Karpas-422 (cell line): ENCODE results near the gene UEVLD. TPM values are rescaled to one million over a fixed set of nuclear protein-coding genes. Genes with fewer than 3 reads are reported as not detected.

Experiments used
- DNase-seq: peaks from one replicate; pipeline ENCODE4 v3.0.0-alpha.2; 2015
- H2AFZ ChIP-seq: fragments of 200-600 bp; sonication (generic); 2 replicates; pipeline ENCODE4 v1.6.1; 2014; ENCODE audit warnings: antibody characterized with exemption, low read length, mixed read lengths
- H3K27ac ChIP-seq: fragments of 200-600 bp; sonication (generic); 2 replicates; pipeline ENCODE4 v1.5.1; 2014; ENCODE audit warnings: mild to moderate bottlenecking, low read length, moderate library complexity
- H3K27me3 ChIP-seq: fragments of 200-600 bp; sonication (generic); 2 replicates; pipeline ENCODE4 v1.6.1; 2014; ENCODE audit warnings: low read length, mixed read lengths
- H3K36me3 ChIP-seq: fragments of 200-600 bp; sonication (generic); 2 replicates; pipeline ENCODE4 v1.6.1; 2014; ENCODE audit warnings: low read length, mixed read lengths; ENCODE audit not compliant: insufficient read depth
- H3K4me1 ChIP-seq: fragments of 200-600 bp; sonication (generic); 2 replicates; pipeline ENCODE4 v1.6.1; 2014; ENCODE audit warnings: mild to moderate bottlenecking, low read length, mixed read lengths
- H3K4me2 ChIP-seq: fragments of 200-600 bp; sonication (generic); 2 replicates; pipeline ENCODE4 v1.6.1; 2014; ENCODE audit warnings: low read length, low read depth, mild to moderate bottlenecking; ENCODE audit not compliant: poor library complexity, severe bottlenecking
- H3K4me3 ChIP-seq: fragments of 200-600 bp; sonication (generic); 2 replicates; pipeline ENCODE4 v1.5.1; 2014; ENCODE audit warnings: mild to moderate bottlenecking, antibody characterized with exemption, low read length, mixed read lengths
- H3K79me2 ChIP-seq: fragments of 200-600 bp; sonication (generic); 2 replicates; pipeline ENCODE4 v1.6.1; 2014; ENCODE audit warnings: mild to moderate bottlenecking, low read length, mixed read lengths
- H3K9ac ChIP-seq: fragments of 200-600 bp; sonication (generic); 2 replicates; pipeline ENCODE4 v1.6.0; 2014; ENCODE audit warnings: low read length
- H3K9me2 ChIP-seq: fragments of 200-600 bp; sonication (generic), shearing (Covaris generic); replicated peaks from 2 replicates; pipeline ENCODE4 v1.6.0; 2014; ENCODE audit warnings: mild to moderate bottlenecking, low read length, moderate library complexity; ENCODE audit not compliant: insufficient read depth
- H3K9me3 ChIP-seq: fragments of 300-700, 200-600 bp; sonication (generic); 2 replicates; pipeline ENCODE4 v1.6.1; 2014; ENCODE audit warnings: low read length, mixed read lengths
- H4K20me1 ChIP-seq: fragments of 200-600 bp; sonication (generic); 2 replicates; pipeline ENCODE4 v1.6.1; 2014; ENCODE audit warnings: mild to moderate bottlenecking, antibody characterized with exemption, low read length, low read depth; ENCODE audit not compliant: insufficient read depth
- total RNA-seq: library from RNA; depleted of rRNA; stranded (reverse); fragments of >200 nt; shearing (Covaris generic); gene quantifications from 2 replicates; pipeline ENCODE4 v1.2.3, GENCODE V29; 2014; ENCODE audit warnings: low replicate concordance

Gene UEVLD
- total RNA-seq, 1 experiment from 2014 or later, result 14.8 TPM

- H3K9me3 ChIP-seq, result no peaks in the 10 kb centered on the region
- H3K36me3 ChIP-seq, result peaks cover 35% of the 10 kb centered on the region
- DNase-seq, result no peak
- H3K4me2 ChIP-seq, result no peak overlapping the region
- H3K4me1 ChIP-seq, result no peaks in the 10 kb centered on the region
- H2AFZ ChIP-seq, result no peak overlapping the region
- no peaks in the 10 kb centered on the region for H3K79me2 ChIP-seq
- H3K9me2 ChIP-seq, result no peaks in the 10 kb centered on the region
- no peak overlapping the region for H3K9ac ChIP-seq
- no peak overlapping the region for H3K4me3 ChIP-seq
- no peaks in the 10 kb centered on the region for H4K20me1 ChIP-seq
- no peaks in the 10 kb centered on the region for H3K27me3 ChIP-seq
- no peak overlapping the region for H3K27ac ChIP-seq
These were observed 86.9 kb downstream of the UEVLD start for GRCh38 chr11:18501629-18502028.

GRCh38 chr11:18498039-18498438 is 90.5 kb downstream of the UEVLD start:
- Histone ChIP-seq H3K79me2 (peaks cover 16% of the 10 kb centered on the region), H3K27me3 (no peaks in the 10 kb centered on the region), H3K4me2 (no peak overlapping the region), H2AFZ (no peak overlapping the region), H4K20me1 (no peaks in the 10 kb centered on the region), H3K9me2 (no peaks in the 10 kb centered on the region), H3K27ac (no peak overlapping the region), H3K36me3 (peaks cover 37% of the 10 kb centered on the region), H3K4me3 (no peak overlapping the region), H3K4me1 (peaks cover 15% of the 10 kb centered on the region), H3K9ac (no peak overlapping the region), H3K9me3 (no peaks in the 10 kb centered on the region)
- DNase-seq, result no peak

- no peaks in the 10 kb centered on the region for H3K27me3 ChIP-seq
- H3K4me1 ChIP-seq, result peaks cover 20% of the 10 kb centered on the region
- no peak overlapping the region for H3K9ac ChIP-seq
- no peak overlapping the region for H3K27ac ChIP-seq
- no peak overlapping the region for H3K4me3 ChIP-seq
- H2AFZ ChIP-seq, result no peak overlapping the region
- H3K79me2 ChIP-seq, result peaks cover 26% of the 10 kb centered on the region
- peaks cover 35% of the 10 kb centered on the region for H3K36me3 ChIP-seq
- no peak for DNase-seq
- H3K4me2 ChIP-seq, result no peak overlapping the region
- H3K9me3 ChIP-seq, result no peaks in the 10 kb centered on the region
- H4K20me1 ChIP-seq, result no peaks in the 10 kb centered on the region
- no peaks in the 10 kb centered on the region for H3K9me2 ChIP-seq
These were observed 92.8 kb downstream of the UEVLD start for GRCh38 chr11:18495703-18496102.

GRCh38 chr11:18495271-18495670 is 93.3 kb downstream of the UEVLD start:
- H3K9me2 ChIP-seq, result no peaks in the 10 kb centered on the region
- no peaks in the 10 kb centered on the region for H4K20me1 ChIP-seq
- no peak overlapping the region for H3K9ac ChIP-seq
- H3K4me2 ChIP-seq, result no peak overlapping the region
- H3K79me2 ChIP-seq, result peaks cover 26% of the 10 kb centered on the region
- H3K4me3 ChIP-seq, result no peak overlapping the region
- H3K27ac ChIP-seq, result no peak overlapping the region
- no peaks in the 10 kb centered on the region for H3K9me3 ChIP-seq
- no peak overlapping the region for H2AFZ ChIP-seq
- peaks cover 20% of the 10 kb centered on the region for H3K4me1 ChIP-seq
- H3K36me3 ChIP-seq, result peaks cover 38% of the 10 kb centered on the region
- no peaks in the 10 kb centered on the region for H3K27me3 ChIP-seq
- DNase-seq, result peak; percentile 53

GRCh38 chr11:18493310-18493709 is 95.2 kb downstream of the UEVLD start:
- Histone ChIP-seq H3K9me3 (no peaks in the 10 kb centered on the region), H3K79me2 (peaks cover 26% of the 10 kb centered on the region), H3K9me2 (no peaks in the 10 kb centered on the region), H3K36me3 (peaks cover 33% of the 10 kb centered on the region), H3K4me2 (peak overlapping the region; percentile 1), H3K27me3 (no peaks in the 10 kb centered on the region), H3K27ac (peak overlapping the region; percentile 10; the same call in 1 of the 2 replicates), H3K4me3 (no peak overlapping the region), H3K4me1 (peaks cover 20% of the 10 kb centered on the region), H2AFZ (no peak overlapping the region), H4K20me1 (no peaks in the 10 kb centered on the region), H3K9ac (no peak overlapping the region)
- DNase-seq, result no peak

- peak overlapping the region; percentile 1 for H3K4me2 ChIP-seq
- peaks cover 29% of the 10 kb centered on the region for H3K79me2 ChIP-seq
- H3K36me3 ChIP-seq, result peaks cover 33% of the 10 kb centered on the region
- H2AFZ ChIP-seq, result no peak overlapping the region
- H3K4me1 ChIP-seq, result peaks cover 20% of the 10 kb centered on the region
- no peaks in the 10 kb centered on the region for H3K9me3 ChIP-seq
- H3K9ac ChIP-seq, result no peak overlapping the region
- no peak overlapping the region for H3K4me3 ChIP-seq
- H3K27ac ChIP-seq, result peak overlapping the region; percentile 10; the same call in 1 of the 2 replicates
- no peaks in the 10 kb centered on the region for H3K9me2 ChIP-seq
- DNase-seq, result peak; percentile 53
- H3K27me3 ChIP-seq, result no peaks in the 10 kb centered on the region
- H4K20me1 ChIP-seq, result no peaks in the 10 kb centered on the region
These were observed 95.6 kb downstream of the UEVLD start for GRCh38 chr11:18492888-18493287.

- peaks cover 37% of the 10 kb centered on the region for H3K36me3 ChIP-seq
- no peak overlapping the region for H3K4me3 ChIP-seq
These were observed 96.6 kb downstream of the UEVLD start for GRCh38 chr11:18491924-18492323.

GRCh38 chr11:18490736-18491485 is 97.6 kb downstream of the UEVLD start:
- H3K36me3 ChIP-seq, result peaks cover 37% of the 10 kb centered on the region
- no peaks in the 10 kb centered on the region for H3K27me3 ChIP-seq
- no peaks in the 10 kb centered on the region for H3K9me2 ChIP-seq

More at GRCh38 chr11:18491924-18492323, 96.6 kb downstream of the UEVLD start:
- Histone ChIP-seq H2AFZ (no peak overlapping the region), H3K4me1 (peaks cover 20% of the 10 kb centered on the region), H3K27me3 (no peaks in the 10 kb centered on the region), H4K20me1 (no peaks in the 10 kb centered on the region), H3K27ac (no peak overlapping the region), H3K9ac (no peak overlapping the region), H3K9me3 (no peaks in the 10 kb centered on the region), H3K9me2 (no peaks in the 10 kb centered on the region), H3K79me2 (peaks cover 35% of the 10 kb centered on the region), H3K4me2 (no peak overlapping the region)
- no peak for DNase-seq

More at GRCh38 chr11:18490736-18491485, 97.6 kb downstream of the UEVLD start:
- no peak for DNase-seq
- Histone ChIP-seq H3K4me3 (no peak overlapping the region), H3K4me1 (peaks cover 20% of the 10 kb centered on the region), H4K20me1 (no peaks in the 10 kb centered on the region), H3K79me2 (peaks cover 35% of the 10 kb centered on the region), H3K9me3 (no peaks in the 10 kb centered on the region), H3K9ac (no peak overlapping the region), H2AFZ (no peak overlapping the region), H3K27ac (no peak overlapping the region), H3K4me2 (no peak overlapping the region)
